Measurements from ENCODE around the gene HPCAL4. TPM values are rescaled to one million over a fixed set of nuclear protein-coding genes. Genes with fewer than 3 reads are reported as not detected.

Gene HPCAL4
- total and polyA plus RNA-seq, 9 of the 15 experiments (the other 6 are each of a cell fraction or from before 2014, with no cell fraction given) = 0.01 to 0.04 (median 0.04) TPM; not detected in 4

- TF ChIP-seq ZBTB40 (IDR thresholded peaks at IDR 0.05) (no peak), ZBTB40 (CRISPR knock-in tag; IDR thresholded peaks at IDR 0.05) (no peak), SAFB (IDR thresholded peaks at IDR 0.05; ENCODE audit: borderline replicate concordance, low read depth, low read length) (no peak), TFAP4 (CRISPR knock-in tag; IDR thresholded peaks at IDR 0.05; ENCODE audit: borderline replicate concordance) (no peak), SMC3 (conservative IDR thresholded peaks at IDR 0.05; ENCODE audit: insufficient read depth, low read depth, low read length) (peak; percentile 44; the same call in 1 of the 2 replicates), ZNF121 (CRISPR knock-in tag; conservative IDR thresholded peaks at IDR 0.05) (no peak), BACH1 (tag; IDR thresholded peaks at IDR 0.05) (no peak), FOXP4 (CRISPR knock-in tag; IDR thresholded peaks at IDR 0.05; ENCODE audit: borderline replicate concordance) (no peak), USF2 (CRISPR knock-in tag; IDR thresholded peaks at IDR 0.05) (no peak), ZBTB43 (CRISPR knock-in tag; IDR thresholded peaks at IDR 0.05) (no peak), GTF2A2 (tag; IDR thresholded peaks at IDR 0.05) (no peak)
These were observed 33.2 kb downstream of the HPCAL4 start (continued) for GRCh38 chr1:39657923-39658485.
